Ovary (tissue), 3 donors: Measurements from ENCODE around the gene ADK.

ENCODE experiments used
- CTCF ChIP-seq, 3 donors: fragments of 450-650 bp in 2 of 3; fragments of 200-600 bp in 1 of 3; IDR thresholded peaks; one replicate each; pipeline versions ENCODE4 v1.5.1 to v1.8.0; 2016 to 2022; ENCODE audit warnings: antibody characterized with exemption in 3 of 3, mild to moderate bottlenecking in 1 of 3
- POLR2A ChIP-seq: fragments of 450-650 bp; IDR thresholded peaks from one replicate; pipeline ENCODE4 v1.6.1; 2017; ENCODE audit warnings: antibody characterized with exemption, mild to moderate bottlenecking, moderate library complexity
- donor health status: DM: no; HTN: no; CAD: no.

GRCh38 chr10:74109452-74109851, 41.6 kb upstream of the ADK start:
- TF ChIP-seq CTCF (IDR thresholded peaks at IDR 0.05) (no peak), POLR2A (no peak)
